Aorta (tissue), 5 donors: ENCODE measurements around the gene TRIM71. TPM values are rescaled to one million over a fixed set of nuclear protein-coding genes. Genes with fewer than 3 reads are reported as not detected.
"Not testable (repeated sequence)": the region's sequence is repeated elsewhere in the genome, so short reads cannot be mapped to it uniquely, and the experiment has no call there.

Experiments used
- ATAC-seq: fragments of 200-7000 bp; cut with Tn5 transposase; one replicate; pipeline ENCODE4 v1.9.1; 2022; ENCODE audit warnings: moderate library complexity; ENCODE audit not compliant: low FRiP score
- DNase-seq, 2 donors: peaks; one replicate each; pipeline ENCODE4 v3.0.0-alpha.2; 2020
- H3K27ac ChIP-seq, 2 donors: one replicate each; pipeline ENCODE4 v1.5.1; 2013; ENCODE audit warnings: low read length in 2 of 2, mild to moderate bottlenecking in 2 of 2, moderate library complexity in 2 of 2, control low read depth in 1 of 2, inconsistent platforms in 1 of 2, low read depth in 1 of 2
- H3K27me3 ChIP-seq, 2 donors: one replicate each; pipeline ENCODE4 v1.6.1; 2013; ENCODE audit warnings: control low read depth in 1 of 2, low read length in 1 of 2, mild to moderate bottlenecking in 1 of 2, moderate library complexity in 1 of 2; ENCODE audit not compliant: insufficient read depth in 2 of 2, control insufficient read depth in 1 of 2
- H3K36me3 ChIP-seq, 2 donors: one replicate each; pipeline ENCODE4 v1.6.1; 2013; ENCODE audit warnings: control low read depth in 1 of 2, low read length in 1 of 2, mild to moderate bottlenecking in 1 of 2; ENCODE audit not compliant: insufficient read depth in 2 of 2, control insufficient read depth in 1 of 2
- H3K4me1 ChIP-seq, 2 donors: one replicate each; pipeline ENCODE4 v1.6.1; 2013; ENCODE audit warnings: low read length in 2 of 2, control low read depth in 1 of 2, mild to moderate bottlenecking in 1 of 2, moderate library complexity in 1 of 2; ENCODE audit not compliant: insufficient read depth in 2 of 2, control insufficient read depth in 1 of 2
- H3K4me3 ChIP-seq, 2 donors: one replicate each; pipeline ENCODE4 v1.5.1; 2013; ENCODE audit warnings: low read length in 2 of 2, control low read depth in 1 of 2, mild to moderate bottlenecking in 1 of 2
- H3K9me3 ChIP-seq: one replicate; pipeline ENCODE4 v1.6.1; 2013; ENCODE audit warnings: mild to moderate bottlenecking, low read length; ENCODE audit not compliant: control insufficient read depth
- whole genome bisulfite sequencing, 2 donors: extraction: QIAGEN DNeasy Blood & Tissue Kit; methylation state at CpG; one replicate each; pipeline ENCODE4 v1.1.7; 2013; 5-methylcytosine and 5-hydroxymethylcytosine counted together
- intact Hi-C, 2 donors: fragments of 100-400 bp; cut with DNase I; formaldehyde crosslinking; loops; one replicate each; pipeline versions ENCODE4 v1.14.2 to v1.15.0; 2022
- polyA plus RNA-seq, 2 donors: library from polyadenylated mRNA; stranded (reverse); fragments of 200-250 nt; gene quantifications; one replicate each; pipeline ENCODE4 v1.2.3, GENCODE V29; 2013
- total RNA-seq, 2 donors: library from RNA; stranded (reverse); fragmentation: NEBNext Ultra II Directional; extraction: Animal tissue kit (Norgen Biotek cat#: 25700); gene quantifications; one replicate each; pipeline ENCODE4 v1.2.1, GENCODE V29; 2021
- donor health status: healthy with polysubstance abuse.
- donor health status: Bipolar disorder and iron deficiency.
- donor health status: DM: no; HTN: no; CAD: no.
- donor health status: DM: no; HTN: no; CAD: no.
- donor health status: DM: yes; HTN: yes; CAD: no.

The TRIM71 gene
- total and polyA plus RNA-seq, 4 donors, result not detected

- H3K4me3 ChIP-seq, result no peak overlapping the region
- no peaks in the 10 kb centered on the region for H3K4me1 ChIP-seq
- no peak for DNase-seq
- H3K36me3 ChIP-seq, result no peaks in the 10 kb centered on the region
- no peak for ATAC-seq
- no peaks in the 10 kb centered on the region for H3K9me3 ChIP-seq
- no peak overlapping the region for H3K27ac ChIP-seq
- intact Hi-C loops, result loop anchor here in 1 of 2 donors (10.0 kb wide), 1 partner anchor 199 kb away; no protein-coding TSS in a partner anchor
- no peaks in the 10 kb centered on the region for H3K27me3 ChIP-seq
- 79 to 86% methylated on average over 5 of the region's 5 CpGs for WGBS, 2 donors
These were observed 116.4 kb downstream of the TRIM71 start for GRCh38 chr3:32934150-32934742.

GRCh38 chr3:32937331-32937730 lies 119.5 kb downstream of the TRIM71 start:
- no peak for ATAC-seq
- no peaks in the 10 kb centered on the region for H3K36me3 ChIP-seq
- H3K27ac ChIP-seq, result no peak overlapping the region
- whole genome bisulfite sequencing, 2 donors, result 35 to 41% methylated on average over 2 of the region's 2 CpGs
- H3K4me3 ChIP-seq, result no peak overlapping the region
- DNase-seq, result no peak
- no peaks in the 10 kb centered on the region for H3K4me1 ChIP-seq
- H3K9me3 ChIP-seq, result no peaks in the 10 kb centered on the region
- intact Hi-C loops, result loop anchor here in 1 of 2 donors (10.0 kb wide), 1 partner anchor 203 kb away; no protein-coding TSS in a partner anchor
- no peaks in the 10 kb centered on the region for H3K27me3 ChIP-seq

GRCh38 chr3:32939531-32940284 lies 121.9 kb downstream of the TRIM71 start:
- DNase-seq, H3K36me3 ChIP-seq, H3K4me3 ChIP-seq, H3K9me3 ChIP-seq, H3K27me3 ChIP-seq, ATAC-seq, H3K4me1 ChIP-seq, H3K27ac ChIP-seq: not testable (repeated sequence)
- intact Hi-C loops, result loop anchor here in 1 of 2 donors (10.0 kb wide), 2 partner anchors 135 to 205 kb away; no protein-coding TSS in a partner anchor
- 89 to 92% methylated on average over 37 to 40 of the region's 40 CpGs for WGBS, 2 donors

- H3K9me3 ChIP-seq, result no peaks in the 10 kb centered on the region
- H3K27ac ChIP-seq, result no peak overlapping the region
- WGBS, 2 donors, result 89 to 91% methylated on average over 16 of the region's 16 CpGs
- ATAC-seq (no peak), DNase-seq (no peak)
- intact Hi-C loops, result loop anchor here in 1 of 2 donors (10.0 kb wide), 1 partner anchor 134 kb away; no protein-coding TSS in a partner anchor
- no peaks in the 10 kb centered on the region for H3K4me1 ChIP-seq
- no peaks in the 10 kb centered on the region for H3K36me3 ChIP-seq
- H3K4me3 ChIP-seq, result no peak overlapping the region
- H3K27me3 ChIP-seq, result no peaks in the 10 kb centered on the region
These were observed 122.9 kb downstream of the TRIM71 start for GRCh38 chr3:32940726-32941125.

GRCh38 chr3:32945136-32945535 lies 127.3 kb downstream of the TRIM71 start:
- H3K27ac ChIP-seq, result no peak overlapping the region
- no peaks in the 10 kb centered on the region for H3K4me1 ChIP-seq
- H3K9me3 ChIP-seq, result no peaks in the 10 kb centered on the region
- ATAC-seq (no peak), DNase-seq (no peak)
- no peaks in the 10 kb centered on the region for H3K27me3 ChIP-seq
- H3K4me3 ChIP-seq, result no peak overlapping the region
- WGBS, 2 donors, result 62 to 76% methylated on average over 3 of the region's 3 CpGs
- H3K36me3 ChIP-seq, result no peaks in the 10 kb centered on the region
- intact Hi-C loops, result loop anchor here (5.0 to 10.0 kb wide), 2 partner anchors 130 to 427 kb away; no protein-coding TSS in a partner anchor

GRCh38 chr3:32945598-32945997 lies 127.8 kb downstream of the TRIM71 start:
- not testable (repeated sequence) for H3K27ac ChIP-seq, H3K4me1 ChIP-seq, H3K36me3 ChIP-seq, H3K4me3 ChIP-seq, H3K9me3 ChIP-seq, H3K27me3 ChIP-seq, ATAC-seq, DNase-seq
- 94% methylated on average over 12 of the region's 12 CpGs for WGBS, 2 donors
- intact Hi-C loops, result loop anchor here (5.0 to 10.0 kb wide), 2 partner anchors 129 to 427 kb away; no protein-coding TSS in a partner anchor

DNA sequence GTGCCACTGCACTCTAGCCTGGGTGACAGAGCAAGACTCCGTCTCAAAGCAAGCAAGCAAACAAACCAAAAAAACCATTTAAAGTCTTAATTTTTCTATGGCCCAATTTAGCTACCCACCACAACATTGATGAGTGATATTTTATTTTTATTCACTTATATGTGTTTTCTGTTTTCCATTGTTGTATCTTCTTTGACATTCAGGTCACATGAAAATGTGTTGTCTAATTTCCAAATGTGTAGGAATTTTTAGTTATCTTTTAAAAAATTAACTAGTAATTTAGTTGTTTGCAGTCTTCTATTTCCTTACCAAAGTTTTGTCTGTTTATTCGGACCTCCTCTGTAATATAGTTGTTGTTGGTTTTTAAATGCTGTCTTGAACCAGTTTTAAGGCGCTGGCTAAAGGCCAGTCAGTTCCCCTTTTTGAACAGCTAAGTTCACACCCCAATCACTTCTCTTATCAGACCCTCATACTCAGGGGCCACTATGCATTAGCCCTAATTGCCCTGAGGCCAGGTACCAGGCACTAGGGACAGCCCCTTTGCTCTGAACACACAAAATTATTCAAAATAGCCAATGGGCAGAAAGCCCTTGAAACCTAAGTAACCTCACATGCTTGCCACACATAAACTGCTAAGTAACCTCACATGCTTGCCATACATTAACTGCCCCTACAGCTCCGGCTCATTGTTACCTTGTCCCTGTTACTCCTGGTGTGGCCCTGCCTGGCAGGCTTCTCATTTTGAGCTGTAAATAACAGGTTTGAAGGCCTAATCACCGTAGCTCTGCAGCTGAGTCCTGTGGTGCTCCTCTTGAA lies 129.4 kb downstream of the TRIM71 start:
- Histone ChIP-seq H3K27ac (no peak overlapping the region), H3K9me3 (no peaks in the 10 kb centered on the region), H3K4me3 (no peak overlapping the region), H3K4me1 (no peaks in the 10 kb centered on the region), H3K27me3 (no peaks in the 10 kb centered on the region), H3K36me3 (no peaks in the 10 kb centered on the region)
- WGBS, 2 donors, result 81 to 83% methylated on average over 5 of the region's 5 CpGs
- ATAC-seq (no peak), DNase-seq (no peak)
- intact Hi-C loops, result loop anchor here (2.0 to 10.0 kb wide), 3 partner anchors 128 to 425 kb away; no protein-coding TSS in a partner anchor
